ENCODE measurements around the gene PDE7B.

PDE7B gene

GRCh38 chr6:135842618-135843392 is 8.7 kb upstream of the PDE7B start:
- TF ChIP-seq CTCF (IDR thresholded peaks at IDR 0.05; ENCODE audit: borderline replicate concordance, insufficient read depth, low read depth, low read length): no peak

GRCh38 chr6:135850882-135851281 is 619 bp upstream of the PDE7B start:
- TF ChIP-seq CTCF (IDR thresholded peaks at IDR 0.05; ENCODE audit: borderline replicate concordance, insufficient read depth, low read depth, low read length): no peak
- no peak overlapping the region for H3K4me3 ChIP-seq (ENCODE audit: low read depth, low read length)

More at GRCh38 chr6:135842618-135843392, 8.7 kb upstream of the PDE7B start:
- no peak overlapping the region for H3K4me3 ChIP-seq (ENCODE audit: low read depth, low read length)

DNA sequence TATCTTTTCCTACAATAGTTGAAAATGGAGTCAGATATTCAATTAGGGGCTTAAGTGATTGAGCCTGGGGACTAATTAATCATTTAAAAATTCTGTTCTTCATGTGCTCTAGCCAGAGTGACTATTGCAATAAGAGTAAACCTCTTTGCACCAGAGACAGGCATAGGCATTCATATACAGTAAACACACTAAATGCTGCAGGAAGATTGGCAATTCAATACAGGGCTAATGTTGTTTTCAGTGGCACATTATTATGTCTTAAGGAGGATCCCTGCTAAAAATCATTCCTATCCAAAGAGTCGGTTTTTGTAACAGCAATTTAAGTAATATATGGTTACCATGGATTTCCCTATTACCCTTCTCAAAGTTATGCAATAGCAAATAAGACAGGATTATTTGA is 1.2 kb downstream of the PDE7B start:
- no peak for TF ChIP-seq CTCF (IDR thresholded peaks at IDR 0.05; ENCODE audit: borderline replicate concordance, insufficient read depth, low read depth, low read length)
- H3K4me3 ChIP-seq (ENCODE audit: low read depth, low read length): no peak overlapping the region

DNA sequence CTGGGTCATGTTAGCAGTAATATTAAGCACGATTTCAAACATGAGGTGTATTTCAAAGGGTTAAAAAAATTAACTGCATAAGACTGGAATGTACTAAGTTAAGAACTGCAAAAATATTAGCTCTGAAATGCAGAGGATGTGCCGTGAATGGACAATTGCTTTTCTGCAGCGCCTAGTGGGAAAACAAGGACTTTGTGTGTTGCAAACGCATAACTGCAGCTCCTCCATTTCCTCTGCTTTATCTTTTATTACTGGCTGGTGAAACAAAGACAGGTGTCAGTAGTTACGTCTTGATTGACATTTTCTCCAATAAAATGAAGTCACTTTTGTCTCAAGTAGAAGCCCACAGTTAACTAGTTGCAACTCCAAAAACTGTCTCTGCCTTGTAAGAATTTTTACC is 1.7 kb downstream of the PDE7B start:
- no peak overlapping the region for H3K4me3 ChIP-seq (ENCODE audit: low read depth, low read length)
- no peak for TF ChIP-seq CTCF (IDR thresholded peaks at IDR 0.05; ENCODE audit: borderline replicate concordance, insufficient read depth, low read depth, low read length)

DNA sequence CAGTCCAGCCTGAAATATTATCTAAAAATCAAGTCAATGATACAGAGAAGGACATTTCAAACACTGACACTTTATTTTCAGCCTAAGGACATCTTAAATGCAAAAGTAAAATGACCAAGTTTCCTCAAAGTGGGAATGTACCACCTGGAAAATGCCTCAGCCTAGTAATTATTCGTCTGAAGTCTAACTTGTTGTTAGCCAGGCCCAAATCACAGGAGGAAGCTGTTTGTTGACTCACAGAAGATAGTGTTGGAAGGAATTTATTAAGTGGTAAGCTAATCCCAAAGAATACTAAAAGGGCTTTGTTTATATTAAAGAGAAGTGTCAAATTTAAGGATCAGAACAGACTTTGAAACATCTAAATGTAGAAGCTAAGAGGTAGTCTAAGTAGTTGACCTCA is 2.5 kb downstream of the PDE7B start:
- H3K4me3 ChIP-seq (ENCODE audit: low read depth, low read length): no peak overlapping the region
- TF ChIP-seq CTCF (IDR thresholded peaks at IDR 0.05; ENCODE audit: borderline replicate concordance, insufficient read depth, low read depth, low read length): no peak

GRCh38 chr6:135854799-135855198 is 3.3 kb downstream of the PDE7B start:
- H3K4me3 ChIP-seq (ENCODE audit: low read depth, low read length): no peak overlapping the region
- TF ChIP-seq CTCF (IDR thresholded peaks at IDR 0.05; ENCODE audit: borderline replicate concordance, insufficient read depth, low read depth, low read length): no peak

- no peak overlapping the region for H3K4me3 ChIP-seq (ENCODE audit: low read depth, low read length)
- TF ChIP-seq CTCF (IDR thresholded peaks at IDR 0.05; ENCODE audit: borderline replicate concordance, insufficient read depth, low read depth, low read length): no peak
Measured at GRCh38 chr6:135858931-135859330, 7.4 kb downstream of the PDE7B start.

Data from GM12875 (cell line).